T-helper 17 cell (primary cell): ENCODE measurements around the gene CLSTN2. TPM values are rescaled to one million over a fixed set of nuclear protein-coding genes. Genes with fewer than 3 reads are reported as not detected.

Source experiments
- ATAC-seq: fragments of 150-1000 bp; cut with Tn5 transposase; 2 replicates; pipeline ENCODE4 v1.10.0; 2021; ENCODE audit warnings: mild to moderate bottlenecking, moderate library complexity
- DNase-seq, 3 donors: peaks; one replicate each; pipeline versions ENCODE4 v3.0.0 to v3.0.0-alpha.2; 2020 to 2021
- H3K9me3 ChIP-seq: one replicate; pipeline ENCODE4 v1.7.0; 2013; ENCODE audit warnings: low read length, mild to moderate bottlenecking; ENCODE audit not compliant: control insufficient read depth, poor library complexity, severe bottlenecking
- H3K27ac Mint-ChIP-seq: one replicate; pipeline ENCODE4 v1.8.0; 2022; ENCODE audit warnings: mild to moderate bottlenecking, moderate library complexity, mixed read lengths
- H3K27me3 Mint-ChIP-seq: one replicate; pipeline ENCODE4 v1.8.0; 2022; ENCODE audit warnings: mixed read lengths
- H3K36me3 Mint-ChIP-seq: one replicate; pipeline ENCODE4 v1.8.0; 2022; ENCODE audit warnings: low read depth, mixed read lengths
- H3K4me1 Mint-ChIP-seq: one replicate; pipeline ENCODE4 v1.8.0; 2022; ENCODE audit warnings: mild to moderate bottlenecking, mixed read lengths
- H3K4me3 Mint-ChIP-seq: one replicate; pipeline ENCODE4 v1.8.0; 2022; ENCODE audit warnings: mild to moderate bottlenecking, moderate library complexity, mixed read lengths
- total RNA-seq, 4 donors: library from RNA in 2 of 4; stranded (reverse) in 2 of 4; gene quantifications; one replicate each; pipeline ENCODE4 v1.2.3 and lab custom pipeline; 2022 to 2026

The CLSTN2 gene
- total RNA-seq, 2 donors from 2014 or later = not detected

DNA sequence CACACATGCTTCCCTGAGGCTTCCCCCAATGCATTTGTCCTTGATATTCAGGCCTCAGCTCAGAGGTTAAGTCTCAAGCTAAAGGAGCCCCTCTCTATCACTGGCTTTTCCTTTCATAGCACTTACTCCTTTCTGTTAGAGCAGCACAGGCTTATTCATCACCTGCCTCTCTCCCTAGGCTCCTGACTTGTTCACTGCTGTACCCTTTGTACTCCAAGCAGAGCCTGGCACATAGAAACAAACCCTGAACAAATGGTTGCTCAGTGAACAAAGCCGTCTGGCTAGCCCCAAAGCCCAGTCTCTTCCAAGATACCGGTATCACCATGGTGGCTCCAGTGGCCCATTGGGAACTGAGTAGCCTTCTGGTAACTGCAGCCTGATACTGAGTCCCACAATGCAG lies 511.7 kb downstream of the CLSTN2 start:
- DNase-seq (no peak), ATAC-seq (no peak)
- Mint-ChIP-seq H3K4me3 (no peak overlapping the region), H3K36me3 (no peaks in the 10 kb centered on the region), H3K4me1 (no peaks in the 10 kb centered on the region), H3K27me3 (peaks cover 20% of the 10 kb centered on the region), H3K27ac (no peak overlapping the region)
- H3K9me3 ChIP-seq = no peaks in the 10 kb centered on the region

DNA sequence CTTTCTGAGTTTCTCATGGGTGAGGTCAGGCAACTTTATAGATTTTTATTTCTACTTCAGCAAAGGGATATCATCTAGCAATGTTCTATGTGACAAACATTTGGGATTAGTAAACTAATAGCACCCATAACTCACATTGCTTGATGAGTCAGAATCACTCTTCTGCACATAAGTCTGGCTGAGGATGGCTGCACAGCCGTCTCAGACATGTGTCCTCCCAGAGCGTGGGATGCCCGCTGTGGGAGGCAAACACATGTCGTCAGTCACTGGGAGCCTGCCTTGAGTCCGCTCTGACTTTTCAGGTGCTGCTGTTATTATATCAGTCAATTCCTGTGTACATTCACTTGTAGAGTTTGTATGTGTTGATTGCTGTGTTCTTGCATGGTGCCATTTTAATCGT lies 512.2 kb downstream of the CLSTN2 start:
- no peaks in the 10 kb centered on the region for H3K9me3 ChIP-seq
- H3K4me3 Mint-ChIP-seq = no peak overlapping the region
- no peaks in the 10 kb centered on the region for H3K36me3 Mint-ChIP-seq
- ATAC-seq = no peak
- no peaks in the 10 kb centered on the region for H3K4me1 Mint-ChIP-seq
- H3K27ac Mint-ChIP-seq = no peak overlapping the region
- DNase-seq = no peak
- H3K27me3 Mint-ChIP-seq = peaks cover 16% of the 10 kb centered on the region

DNA sequence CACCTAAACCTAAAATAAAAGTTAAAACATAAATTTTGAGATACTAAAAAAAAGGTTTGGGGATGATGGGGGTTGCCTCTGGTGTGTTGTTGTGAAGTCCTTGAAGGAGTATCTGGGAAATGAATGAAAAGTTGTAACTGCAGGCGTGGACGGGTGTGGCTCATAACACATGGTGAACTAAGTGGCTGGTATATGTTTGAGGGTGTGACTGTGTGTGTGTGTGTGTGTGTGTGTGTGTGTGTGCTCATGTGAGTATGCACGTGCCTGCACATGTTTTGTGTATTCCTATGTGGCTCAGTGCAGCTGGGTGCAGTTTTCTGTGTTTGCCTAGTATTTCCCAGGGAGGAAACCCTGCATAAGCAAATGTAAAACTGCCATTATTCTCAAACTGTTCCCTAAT lies 513.0 kb downstream of the CLSTN2 start:
- DNase-seq = no peak
- no peak overlapping the region for H3K4me3 Mint-ChIP-seq
- H3K27me3 Mint-ChIP-seq = peaks cover 9% of the 10 kb centered on the region
- H3K36me3 Mint-ChIP-seq = no peaks in the 10 kb centered on the region
- no peaks in the 10 kb centered on the region for H3K4me1 Mint-ChIP-seq
- no peaks in the 10 kb centered on the region for H3K9me3 ChIP-seq
- H3K27ac Mint-ChIP-seq = no peak overlapping the region
- ATAC-seq = no peak

DNA sequence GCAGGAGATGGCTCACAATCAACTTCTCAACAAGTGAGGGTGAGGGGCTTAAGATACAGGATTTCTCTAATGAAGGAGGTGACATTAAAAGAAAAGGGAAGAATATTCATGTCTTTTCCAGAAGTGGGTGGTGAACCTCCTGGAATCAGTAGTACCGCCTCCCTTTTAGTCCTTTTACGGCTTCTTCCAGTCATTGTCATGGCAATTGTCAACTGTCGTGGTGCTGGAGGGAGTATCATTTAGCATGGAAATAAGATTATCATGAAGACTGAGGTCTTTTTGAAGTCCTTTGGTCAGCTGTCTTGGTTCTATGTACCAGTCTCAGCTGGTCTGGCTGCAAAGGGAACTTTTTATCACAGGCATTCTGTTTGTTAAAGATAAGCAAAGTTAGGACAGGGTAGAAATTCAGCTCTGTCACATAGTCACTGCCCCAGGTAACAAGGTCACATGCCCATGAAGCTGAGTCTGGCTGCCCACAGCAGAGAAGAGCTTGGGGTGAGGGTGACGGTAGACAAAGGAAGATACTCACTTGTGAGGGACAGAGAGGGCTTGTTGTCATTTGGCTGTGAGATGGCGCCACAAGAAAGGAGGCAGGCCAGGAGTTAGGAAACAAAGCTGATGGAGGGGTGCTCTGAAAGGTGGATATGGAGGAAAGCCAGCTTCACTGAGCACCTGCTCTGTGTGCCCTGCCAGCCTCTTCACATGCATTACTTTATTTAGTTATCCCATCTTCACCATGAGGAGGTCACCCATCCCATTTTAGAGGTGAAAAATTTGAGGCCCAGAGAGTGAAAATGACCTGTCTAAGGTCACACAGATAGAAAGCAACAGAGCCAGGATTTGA lies 514.6 kb downstream of the CLSTN2 start:
- DNase-seq = no peak
- peaks cover 8% of the 10 kb centered on the region for H3K27me3 Mint-ChIP-seq

DNA sequence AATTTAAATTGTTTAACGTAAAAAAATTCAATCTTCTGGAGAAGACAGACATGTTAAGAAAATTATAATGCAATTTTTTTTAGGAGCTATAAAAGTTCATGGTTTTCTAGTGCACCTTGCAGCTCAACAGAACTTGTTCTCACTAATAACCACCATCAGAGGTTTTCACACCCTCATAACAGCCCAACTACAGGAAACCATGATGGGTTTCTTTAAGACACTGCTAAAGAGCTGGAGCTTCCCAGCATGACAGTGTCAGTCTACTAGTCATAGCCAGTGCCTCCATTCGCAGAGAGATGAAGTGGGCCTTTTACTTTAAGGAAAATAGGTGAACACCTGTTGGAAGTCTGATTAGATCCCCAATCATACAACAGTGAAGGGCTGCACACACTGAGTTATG lies 518.8 kb downstream of the CLSTN2 start:
- H3K27me3 Mint-ChIP-seq = peaks cover 15% of the 10 kb centered on the region
- no peak for DNase-seq
- no peaks in the 10 kb centered on the region for H3K4me1 Mint-ChIP-seq
- no peaks in the 10 kb centered on the region for H3K9me3 ChIP-seq
- H3K36me3 Mint-ChIP-seq = no peaks in the 10 kb centered on the region
- no peak overlapping the region for H3K4me3 Mint-ChIP-seq
- H3K27ac Mint-ChIP-seq = no peak overlapping the region
- no peak for ATAC-seq

More for the DNA sequence above, 514.6 kb downstream of the CLSTN2 start:
- H3K4me1 Mint-ChIP-seq = no peaks in the 10 kb centered on the region
- H3K4me3 Mint-ChIP-seq = no peak overlapping the region
- ATAC-seq = no peak
- H3K9me3 ChIP-seq = no peaks in the 10 kb centered on the region
- H3K27ac Mint-ChIP-seq = no peak overlapping the region
- H3K36me3 Mint-ChIP-seq = no peaks in the 10 kb centered on the region

DNA sequence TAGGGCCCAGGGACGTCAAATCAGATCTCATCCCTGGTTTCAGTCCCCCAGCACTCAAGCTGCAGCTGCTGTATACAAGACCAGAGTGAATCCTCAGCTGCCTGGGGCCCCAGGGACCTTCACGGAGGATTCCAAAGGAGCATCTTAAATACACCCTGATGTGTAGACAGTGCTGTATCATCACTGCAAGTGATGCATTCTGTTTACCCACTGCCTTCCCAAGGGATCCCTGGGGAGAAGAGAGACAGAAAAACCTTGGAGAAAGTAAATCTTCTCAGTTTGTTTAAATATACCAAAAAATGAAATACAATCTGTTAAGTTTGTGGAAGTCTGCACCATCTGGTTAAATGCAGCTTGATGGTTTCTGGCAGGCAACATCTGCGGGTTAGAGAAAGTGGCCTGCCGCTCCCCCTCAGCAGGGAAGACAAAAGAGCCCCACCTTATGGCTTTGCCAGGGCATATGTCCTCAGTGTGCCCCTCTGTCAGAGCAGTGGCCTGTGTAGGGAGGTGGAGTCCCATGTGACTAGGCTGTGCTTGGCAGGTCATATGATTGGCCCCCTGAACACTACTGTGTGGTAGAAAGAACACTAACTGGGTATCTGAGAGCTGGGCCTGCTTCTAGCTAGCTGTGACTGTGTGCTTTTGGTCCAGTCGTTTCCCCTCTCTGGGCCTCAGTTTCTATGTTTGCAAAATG lies 520.7 kb downstream of the CLSTN2 start:
- ATAC-seq (no peak), DNase-seq (no peak)
- Mint-ChIP-seq H3K4me1 (no peaks in the 10 kb centered on the region), H3K27ac (no peak overlapping the region), H3K27me3 (peaks cover 22% of the 10 kb centered on the region), H3K4me3 (no peak overlapping the region), H3K36me3 (no peaks in the 10 kb centered on the region)
- no peaks in the 10 kb centered on the region for H3K9me3 ChIP-seq

DNA sequence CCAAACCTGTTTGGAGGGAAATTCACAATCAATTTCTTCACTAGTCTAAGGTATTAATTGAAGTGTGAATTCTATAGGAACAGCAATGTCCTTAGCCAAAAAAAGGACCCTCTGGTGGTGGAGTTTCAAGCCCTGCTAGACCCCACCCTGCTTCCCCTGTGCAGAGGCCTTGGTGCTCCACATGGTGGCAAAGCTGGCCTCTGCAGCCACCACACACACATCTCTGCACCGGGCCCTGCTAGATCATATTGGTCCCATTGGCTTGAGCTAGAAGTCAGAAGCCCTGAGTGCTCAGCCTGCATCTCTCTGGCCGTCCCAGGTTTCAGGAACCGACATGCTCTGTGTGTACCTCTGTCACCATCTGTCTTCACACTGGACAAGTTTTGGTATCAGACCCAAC lies 522.0 kb downstream of the CLSTN2 start:
- Mint-ChIP-seq H3K4me1 (no peaks in the 10 kb centered on the region), H3K36me3 (no peaks in the 10 kb centered on the region), H3K27ac (no peak overlapping the region), H3K4me3 (no peak overlapping the region), H3K27me3 (peaks cover 22% of the 10 kb centered on the region)
- H3K9me3 ChIP-seq = no peaks in the 10 kb centered on the region
- DNase-seq (no peak), ATAC-seq (no peak)

DNA sequence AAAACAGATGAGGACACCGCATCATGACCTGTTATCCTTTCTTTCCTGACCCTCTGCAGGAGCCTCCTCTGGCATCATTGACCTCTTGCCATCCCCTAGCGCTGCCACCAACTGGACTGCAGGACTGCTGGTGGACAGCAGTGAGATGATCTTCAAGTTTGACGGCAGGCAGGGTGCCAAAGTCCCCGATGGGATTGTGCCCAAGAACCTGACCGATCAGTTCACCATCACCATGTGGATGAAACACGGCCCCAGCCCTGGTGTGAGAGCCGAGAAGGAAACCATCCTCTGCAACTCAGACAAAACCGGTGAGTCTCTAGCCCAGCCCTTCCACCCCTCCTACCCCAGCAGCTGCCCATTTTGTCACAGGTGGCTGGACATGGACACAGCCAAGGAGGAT lies 524.5 kb downstream of the CLSTN2 start:
- no peak for ATAC-seq
- Mint-ChIP-seq H3K4me1 (no peaks in the 10 kb centered on the region), H3K27ac (no peak overlapping the region), H3K27me3 (peaks cover 22% of the 10 kb centered on the region), H3K4me3 (no peak overlapping the region), H3K36me3 (no peaks in the 10 kb centered on the region)
- DNase-seq = no peak
- no peaks in the 10 kb centered on the region for H3K9me3 ChIP-seq

DNA sequence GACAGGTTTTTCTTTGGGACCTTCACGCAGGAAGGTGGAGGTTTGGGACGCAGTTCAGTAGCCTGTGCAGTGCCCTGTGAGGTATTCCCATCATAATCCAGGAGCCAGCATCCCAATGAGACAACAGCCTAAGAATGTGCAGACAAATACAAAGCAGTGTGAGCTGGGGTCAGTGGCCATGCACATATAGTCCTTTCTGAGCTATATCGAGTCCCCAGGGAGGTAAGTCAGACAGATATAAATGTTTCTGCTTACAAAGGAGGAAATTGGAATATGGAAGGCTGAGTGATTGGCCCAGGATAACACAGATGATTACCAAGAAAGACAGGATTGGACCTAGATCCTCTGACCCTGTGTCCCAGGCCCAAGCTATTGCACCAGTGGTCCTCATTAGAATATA lies 526.3 kb downstream of the CLSTN2 start:
- Mint-ChIP-seq H3K27ac (no peak overlapping the region), H3K4me3 (no peak overlapping the region), H3K27me3 (peaks cover 22% of the 10 kb centered on the region), H3K4me1 (no peaks in the 10 kb centered on the region), H3K36me3 (no peaks in the 10 kb centered on the region)
- no peaks in the 10 kb centered on the region for H3K9me3 ChIP-seq
- no peak for DNase-seq
- ATAC-seq = no peak

DNA sequence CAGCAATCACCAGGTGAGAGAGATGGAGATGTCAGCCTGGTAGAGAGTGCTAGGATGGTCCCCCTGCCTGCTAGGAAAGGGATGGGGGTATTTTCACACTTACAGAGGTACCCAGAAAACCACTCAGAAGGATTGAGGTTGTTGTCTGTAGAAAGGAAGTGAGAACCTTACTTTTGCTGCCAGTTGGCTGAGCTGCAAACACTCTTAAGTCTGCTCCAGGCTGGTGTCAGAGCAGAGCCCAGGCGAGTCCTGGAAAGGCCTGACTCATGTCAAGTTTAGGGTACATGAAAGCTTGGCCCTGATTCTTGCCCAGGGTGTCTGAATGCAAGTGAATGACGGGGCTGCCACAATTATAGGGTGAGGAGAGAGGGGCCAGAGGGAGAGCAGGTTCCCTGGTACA lies 528.4 kb downstream of the CLSTN2 start:
- Mint-ChIP-seq H3K4me1 (no peaks in the 10 kb centered on the region), H3K4me3 (no peak overlapping the region), H3K36me3 (no peaks in the 10 kb centered on the region), H3K27ac (no peak overlapping the region), H3K27me3 (peaks cover 11% of the 10 kb centered on the region)
- DNase-seq (no peak), ATAC-seq (no peak)
- H3K9me3 ChIP-seq = no peaks in the 10 kb centered on the region

DNA sequence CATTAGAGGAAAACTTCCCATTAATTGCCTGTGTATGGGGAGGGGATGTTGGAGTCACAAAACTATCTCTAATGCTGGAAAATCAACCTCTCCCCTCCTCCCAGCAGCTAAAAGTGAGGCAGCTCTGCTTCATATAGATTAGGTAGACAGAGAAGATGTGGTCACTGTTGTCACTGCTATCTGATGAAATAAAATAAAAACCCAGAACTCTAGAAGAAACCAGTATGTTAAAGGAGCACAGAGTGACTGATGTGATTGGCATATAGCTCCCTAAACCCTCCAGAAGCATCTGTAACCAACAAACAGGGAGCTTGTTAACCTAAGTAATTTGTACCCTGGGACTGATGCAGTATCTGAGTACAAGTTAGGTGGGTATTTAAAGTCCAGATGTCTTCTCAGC lies 531.0 kb downstream of the CLSTN2 start:
- no peaks in the 10 kb centered on the region for H3K9me3 ChIP-seq
- no peak for DNase-seq
- Mint-ChIP-seq H3K4me1 (no peaks in the 10 kb centered on the region), H3K36me3 (no peaks in the 10 kb centered on the region), H3K27me3 (no peaks in the 10 kb centered on the region), H3K4me3 (no peak overlapping the region), H3K27ac (no peak overlapping the region)
- ATAC-seq = no peak

DNA sequence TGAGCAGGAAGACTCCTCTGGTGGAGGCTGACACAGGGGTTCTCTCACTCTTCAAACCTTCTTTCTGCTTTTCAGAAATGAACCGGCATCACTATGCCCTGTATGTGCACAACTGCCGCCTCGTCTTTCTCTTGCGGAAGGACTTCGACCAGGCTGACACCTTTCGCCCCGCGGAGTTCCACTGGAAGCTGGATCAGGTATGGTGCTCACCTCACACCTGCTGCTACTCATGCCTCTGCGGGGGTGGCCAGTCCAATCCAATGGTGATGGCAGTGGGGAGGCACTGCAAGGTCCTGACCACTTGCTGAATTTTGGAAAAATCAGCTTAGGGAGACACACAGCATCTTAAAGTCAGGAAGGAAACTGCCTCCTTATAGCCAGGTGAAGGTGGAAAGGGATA lies 531.5 kb downstream of the CLSTN2 start:
- no peaks in the 10 kb centered on the region for H3K36me3 Mint-ChIP-seq
- no peak for DNase-seq
- H3K4me1 Mint-ChIP-seq = no peaks in the 10 kb centered on the region
- H3K4me3 Mint-ChIP-seq = no peak overlapping the region
- no peak for ATAC-seq
- H3K9me3 ChIP-seq = no peaks in the 10 kb centered on the region
- no peak overlapping the region for H3K27ac Mint-ChIP-seq
- no peaks in the 10 kb centered on the region for H3K27me3 Mint-ChIP-seq

DNA sequence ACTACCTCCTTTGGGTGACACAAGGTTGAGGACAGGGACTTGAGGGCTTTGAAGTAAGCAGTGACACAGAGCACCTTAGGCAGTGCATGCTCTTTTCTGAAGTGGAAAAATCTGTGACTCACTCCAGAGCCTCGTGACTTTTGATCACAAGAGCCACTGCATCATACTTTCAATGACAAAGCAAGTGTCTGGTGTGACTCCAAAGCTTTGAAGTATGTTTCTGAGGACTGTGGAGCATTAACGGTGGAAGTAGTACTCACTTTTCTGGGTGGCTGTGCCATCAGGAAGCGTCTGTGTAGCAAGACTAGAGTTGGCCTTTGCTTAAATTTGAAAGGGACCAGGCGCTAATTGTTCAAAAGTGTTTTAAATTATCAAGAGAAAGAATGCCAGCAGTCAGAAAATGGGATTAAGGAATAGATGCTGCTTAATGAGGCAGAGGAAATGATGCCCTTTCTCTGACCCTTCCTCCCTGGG lies 532.2 kb downstream of the CLSTN2 start:
- Mint-ChIP-seq H3K27me3 (no peaks in the 10 kb centered on the region), H3K4me3 (no peak overlapping the region), H3K36me3 (no peaks in the 10 kb centered on the region), H3K4me1 (no peaks in the 10 kb centered on the region), H3K27ac (no peak overlapping the region)
- H3K9me3 ChIP-seq = no peaks in the 10 kb centered on the region
- DNase-seq (no peak), ATAC-seq (no peak)
